GM13977 (cell line): Measurements from ENCODE around the gene CD46.

Source experiments
- DNase-seq: peaks from one replicate; pipeline ENCODE4 v3.0.0; 2012; ENCODE audit warnings: low spot score
- CTCF ChIP-seq: IDR thresholded peaks from 2 replicates; pipeline ENCODE4 v1.5.1; 2012; ENCODE audit warnings: mild to moderate bottlenecking, control low read depth; ENCODE audit not compliant: insufficient read depth; ENCODE audit errors: extremely low read depth, missing control alignments
- in situ Hi-C: fragments of 300-500 bp; cut with MboI; formaldehyde crosslinking; loops from one replicate; pipeline ENCODE4 v1.12.0; 2022; ENCODE audit warnings: low sequenced_read_pairs, low pct_unique_long_range_greater_than_20kb, mixed read lengths, inconsistent platforms; ENCODE audit not compliant: unreplicated experiment

The CD46 gene

GRCh38 chr1:207803678-207804077 lies 51.8 kb downstream of the CD46 start:
- DNase-seq, result no peak
- in situ Hi-C loops, result no loop called here
- no peak for TF ChIP-seq CTCF

GRCh38 chr1:207804721-207805468 lies 53.0 kb downstream of the CD46 start:
- in situ Hi-C loops, result no loop called here
- TF ChIP-seq CTCF, result no peak
- no peak for DNase-seq

GRCh38 chr1:207805841-207806421 lies 54.1 kb downstream of the CD46 start:
- TF ChIP-seq CTCF, result no peak
- in situ Hi-C loops, result no loop called here
- DNase-seq, result no peak

GRCh38 chr1:207806531-207807325 lies 54.9 kb downstream of the CD46 start:
- in situ Hi-C loops, result no loop called here
- no peak for DNase-seq
- TF ChIP-seq CTCF, result no peak

- in situ Hi-C loops, result no loop called here
- no peak for TF ChIP-seq CTCF
- DNase-seq, result no peak
Measured at GRCh38 chr1:207807326-207807689, 55.5 kb downstream of the CD46 start.

- TF ChIP-seq CTCF, result no peak
- DNase-seq, result no peak
- in situ Hi-C loops, result no loop called here
Measured at GRCh38 chr1:207807690-207808321, 56.0 kb downstream of the CD46 start.
